ENCODE data around the gene ROCK1. TPM values are rescaled to one million over a fixed set of nuclear protein-coding genes. Genes with fewer than 3 reads are reported as not detected.
"Not testable (repeated sequence)": the region's sequence is repeated elsewhere in the genome, so short reads cannot be mapped to it uniquely, and the experiment has no call there.

Gene ROCK1
- total RNA-seq, 1 donor from 2014 or later = 59.9 TPM

DNA sequence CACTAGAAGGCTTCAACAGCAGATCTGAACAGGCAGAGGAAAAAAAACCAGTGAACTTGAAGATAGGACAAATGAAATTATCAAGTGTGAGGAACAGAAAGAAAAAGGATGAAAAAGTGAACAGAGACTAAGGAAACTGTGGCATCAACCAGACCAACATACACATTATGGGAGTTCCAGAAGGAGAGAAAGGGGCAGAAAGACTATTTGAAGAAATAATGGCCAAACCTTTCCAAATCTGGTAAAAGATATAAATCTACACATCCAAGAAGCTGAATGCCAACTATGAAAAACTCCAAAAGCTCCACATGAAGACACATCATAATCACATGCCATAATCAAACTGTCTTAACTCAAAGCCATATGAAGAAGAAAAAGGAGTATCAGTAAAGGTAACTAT, 79.8 kb downstream of the ROCK1 start:
- DNase-seq = no peak
- no peak overlapping the region for H3K4me3 Mint-ChIP-seq (ENCODE audit: unreplicated experiment)
- no peaks in the 10 kb centered on the region for H3K4me1 Mint-ChIP-seq (ENCODE audit: low read depth, unreplicated experiment)
- no peaks in the 10 kb centered on the region for H3K27me3 Mint-ChIP-seq (ENCODE audit: unreplicated experiment)
- H3K27ac Mint-ChIP-seq (ENCODE audit: unreplicated experiment) = no peak overlapping the region
- TF ChIP-seq, protein P1, sequence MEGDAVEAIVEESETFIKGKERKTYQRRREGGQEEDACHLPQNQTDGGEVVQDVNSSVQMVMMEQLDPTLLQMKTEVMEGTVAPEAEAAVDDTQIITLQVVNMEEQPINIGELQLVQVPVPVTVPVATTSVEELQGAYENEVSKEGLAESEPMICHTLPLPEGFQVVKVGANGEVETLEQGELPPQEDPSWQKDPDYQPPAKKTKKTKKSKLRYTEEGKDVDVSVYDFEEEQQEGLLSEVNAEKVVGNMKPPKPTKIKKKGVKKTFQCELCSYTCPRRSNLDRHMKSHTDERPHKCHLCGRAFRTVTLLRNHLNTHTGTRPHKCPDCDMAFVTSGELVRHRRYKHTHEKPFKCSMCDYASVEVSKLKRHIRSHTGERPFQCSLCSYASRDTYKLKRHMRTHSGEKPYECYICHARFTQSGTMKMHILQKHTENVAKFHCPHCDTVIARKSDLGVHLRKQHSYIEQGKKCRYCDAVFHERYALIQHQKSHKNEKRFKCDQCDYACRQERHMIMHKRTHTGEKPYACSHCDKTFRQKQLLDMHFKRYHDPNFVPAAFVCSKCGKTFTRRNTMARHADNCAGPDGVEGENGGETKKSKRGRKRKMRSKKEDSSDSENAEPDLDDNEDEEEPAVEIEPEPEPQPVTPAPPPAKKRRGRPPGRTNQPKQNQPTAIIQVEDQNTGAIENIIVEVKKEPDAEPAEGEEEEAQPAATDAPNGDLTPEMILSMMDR (IDR thresholded peaks at IDR 0.05; ENCODE audit: partially characterized antibody, unreplicated experiment) = no peak
- peaks cover 4% of the 10 kb centered on the region for H3K9me3 Mint-ChIP-seq (ENCODE audit: unreplicated experiment)
- H3K36me3 Mint-ChIP-seq (ENCODE audit: unreplicated experiment) = peaks cover 20% of the 10 kb centered on the region

DNA sequence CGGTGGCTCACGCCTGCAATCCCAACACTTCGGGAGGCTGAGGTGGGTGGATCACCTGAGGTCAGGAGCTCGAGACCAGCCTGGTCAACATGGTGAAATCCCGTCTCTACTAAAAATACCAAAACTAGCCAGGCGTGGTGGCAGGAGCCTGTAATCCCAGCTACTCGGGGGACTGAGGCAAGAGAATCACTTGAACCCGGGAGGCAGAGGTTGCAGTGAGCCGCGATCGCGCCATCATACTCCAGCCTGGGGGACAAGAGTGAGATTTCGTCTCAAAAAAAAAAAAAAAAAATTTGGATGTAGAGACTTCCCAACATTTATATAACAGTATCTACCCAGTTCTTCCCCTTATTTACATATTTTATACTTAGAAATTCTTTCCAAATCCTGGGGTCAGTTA, 93.4 kb downstream of the ROCK1 start:
- H3K36me3 Mint-ChIP-seq (ENCODE audit: unreplicated experiment); H3K9me3 Mint-ChIP-seq (ENCODE audit: unreplicated experiment); H3K27me3 Mint-ChIP-seq (ENCODE audit: unreplicated experiment); DNase-seq; H3K4me1 Mint-ChIP-seq (ENCODE audit: low read depth, unreplicated experiment); H3K4me3 Mint-ChIP-seq (ENCODE audit: unreplicated experiment); H3K27ac Mint-ChIP-seq (ENCODE audit: unreplicated experiment): not testable (repeated sequence)

DNA sequence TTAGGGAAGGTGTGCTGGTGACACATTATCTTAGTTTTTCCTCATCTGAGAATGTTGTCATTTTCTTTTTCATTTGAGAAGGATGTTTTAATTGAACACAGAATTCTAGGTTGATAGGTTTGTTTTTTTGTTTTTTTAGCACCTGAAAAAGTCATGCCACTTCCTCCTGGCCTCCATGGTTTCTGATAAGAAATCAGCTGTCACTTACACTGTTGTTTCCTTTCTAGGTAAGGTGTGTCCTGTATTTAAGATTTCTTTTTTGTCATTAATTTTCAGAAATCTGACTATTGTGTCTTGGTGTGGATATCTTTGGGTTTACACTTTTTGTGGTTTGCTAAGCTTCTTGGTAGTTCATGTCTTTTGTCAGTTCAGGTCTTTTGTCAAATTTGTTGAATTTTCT, 99.3 kb downstream of the ROCK1 start:
- peaks cover 6% of the 10 kb centered on the region for H3K27me3 Mint-ChIP-seq (ENCODE audit: unreplicated experiment)
- H3K9me3 Mint-ChIP-seq (ENCODE audit: unreplicated experiment) = peaks cover 5% of the 10 kb centered on the region
- peaks cover 13% of the 10 kb centered on the region for H3K36me3 Mint-ChIP-seq (ENCODE audit: unreplicated experiment)
- no peak for DNase-seq
- no peaks in the 10 kb centered on the region for H3K4me1 Mint-ChIP-seq (ENCODE audit: low read depth, unreplicated experiment)
- H3K4me3 Mint-ChIP-seq (ENCODE audit: unreplicated experiment) = no peak overlapping the region
- TF ChIP-seq, protein P1 (IDR thresholded peaks at IDR 0.05; ENCODE audit: partially characterized antibody, unreplicated experiment) = no peak
- H3K27ac Mint-ChIP-seq (ENCODE audit: unreplicated experiment) = no peak overlapping the region

DNA sequence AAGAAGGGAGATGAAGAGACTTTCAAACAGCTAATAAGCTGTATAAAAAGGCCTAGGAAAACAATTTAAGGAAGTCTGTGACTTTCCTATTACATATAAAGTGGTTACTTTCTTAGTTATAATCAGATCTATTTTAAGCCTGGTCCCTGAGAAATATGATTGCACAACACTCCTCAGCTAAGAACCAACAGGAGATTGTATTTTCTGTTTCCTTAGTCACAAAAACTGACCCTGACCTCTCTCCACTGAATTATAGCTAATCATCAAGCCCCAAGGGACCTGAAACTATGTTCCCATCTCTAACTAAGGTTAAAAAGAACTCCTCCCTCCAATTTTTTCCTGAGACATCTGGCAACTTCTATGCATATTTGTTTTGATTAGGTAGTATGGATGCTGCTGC, 106.9 kb downstream of the ROCK1 start:
- no peak overlapping the region for H3K4me3 Mint-ChIP-seq (ENCODE audit: unreplicated experiment)
- H3K9me3 Mint-ChIP-seq (ENCODE audit: unreplicated experiment) = no peaks in the 10 kb centered on the region
- peaks cover 5% of the 10 kb centered on the region for H3K4me1 Mint-ChIP-seq (ENCODE audit: low read depth, unreplicated experiment)
- peaks cover 7% of the 10 kb centered on the region for H3K36me3 Mint-ChIP-seq (ENCODE audit: unreplicated experiment)
- H3K27me3 Mint-ChIP-seq (ENCODE audit: unreplicated experiment) = no peaks in the 10 kb centered on the region
- TF ChIP-seq, protein P1 (IDR thresholded peaks at IDR 0.05; ENCODE audit: partially characterized antibody, unreplicated experiment) = no peak
- no peak for DNase-seq
- H3K27ac Mint-ChIP-seq (ENCODE audit: unreplicated experiment) = no peak overlapping the region

DNA sequence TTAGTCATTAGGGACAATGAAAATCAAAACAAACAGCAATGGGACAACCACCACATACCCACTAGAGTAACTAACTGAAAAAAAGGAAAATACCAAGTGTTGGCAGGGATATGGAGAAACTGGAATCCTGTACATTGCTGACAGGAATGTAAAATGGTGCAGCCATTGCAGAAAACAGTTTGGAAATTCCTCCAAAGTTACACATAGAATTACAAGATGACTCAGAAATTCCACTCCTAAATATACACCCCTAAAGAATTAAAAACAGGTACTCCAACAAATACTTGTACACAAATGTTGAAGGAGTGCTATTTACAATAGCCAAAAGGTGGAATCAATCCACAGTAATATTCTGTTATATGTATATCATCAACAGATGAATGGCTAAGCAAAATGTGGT, 110.9 kb downstream of the ROCK1 start:
- H3K4me3 Mint-ChIP-seq (ENCODE audit: unreplicated experiment) = no peak overlapping the region
- no peak overlapping the region for H3K27ac Mint-ChIP-seq (ENCODE audit: unreplicated experiment)

More for the DNA sequence above, 110.9 kb downstream of the ROCK1 start:
- Mint-ChIP-seq H3K27me3 (ENCODE audit: unreplicated experiment) (no peaks in the 10 kb centered on the region), H3K4me1 (ENCODE audit: low read depth, unreplicated experiment) (peaks cover 9% of the 10 kb centered on the region), H3K36me3 (ENCODE audit: unreplicated experiment) (peaks cover 3% of the 10 kb centered on the region), H3K9me3 (ENCODE audit: unreplicated experiment) (no peaks in the 10 kb centered on the region)
- no peak for DNase-seq
- TF ChIP-seq, protein P1 (IDR thresholded peaks at IDR 0.05; ENCODE audit: partially characterized antibody, unreplicated experiment) = no peak
